ENCODE data around the gene FBRS. TPM values are rescaled to one million over a fixed set of nuclear protein-coding genes. Genes with fewer than 3 reads are reported as not detected.

FBRS gene
- total RNA-seq, 1 donor from 2014 or later, result 66.7 TPM

- no peaks in the 10 kb centered on the region for H3K4me1 Mint-ChIP-seq (ENCODE audit: low read depth, unreplicated experiment)
- H3K4me3 Mint-ChIP-seq (ENCODE audit: unreplicated experiment), result no peak overlapping the region
- H3K27me3 Mint-ChIP-seq (ENCODE audit: unreplicated experiment), result peaks cover 24% of the 10 kb centered on the region
- TF ChIP-seq CTCF (IDR thresholded peaks at IDR 0.05; ENCODE audit: partially characterized antibody, unreplicated experiment), result no peak
- H3K36me3 Mint-ChIP-seq (ENCODE audit: unreplicated experiment), result no peaks in the 10 kb centered on the region
- H3K9me3 Mint-ChIP-seq (ENCODE audit: unreplicated experiment), result peaks cover 7% of the 10 kb centered on the region
- H3K27ac Mint-ChIP-seq (ENCODE audit: unreplicated experiment), result no peak overlapping the region
- DNase-seq, result no peak
These were observed 20.3 kb downstream of the FBRS start for GRCh38 chr16:30678586-30678970.

DNA sequence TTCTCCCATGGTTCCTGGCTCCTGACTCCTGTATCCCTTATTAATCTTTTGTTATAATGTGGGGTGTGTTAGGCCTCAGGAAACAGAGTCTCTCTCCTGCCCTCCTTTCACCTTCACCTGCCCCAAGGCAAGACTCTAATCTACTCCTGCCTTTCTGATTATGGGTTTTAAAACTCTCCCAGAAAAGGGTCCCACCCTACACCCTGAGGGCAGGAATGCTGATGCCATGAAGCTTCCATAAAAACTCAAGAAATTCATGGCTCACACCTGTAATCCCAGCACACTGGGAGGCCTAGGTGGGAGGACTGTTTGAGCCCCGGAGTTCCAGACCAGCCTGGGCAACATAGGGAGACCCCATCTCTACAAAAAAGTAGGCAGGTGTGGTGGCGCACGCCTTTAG, 22.1 kb downstream of the FBRS start:
- DNase-seq, result no peak
- Mint-ChIP-seq H3K27me3 (ENCODE audit: unreplicated experiment) (peaks cover 21% of the 10 kb centered on the region), H3K9me3 (ENCODE audit: unreplicated experiment) (peaks cover 7% of the 10 kb centered on the region), H3K27ac (ENCODE audit: unreplicated experiment) (no peak overlapping the region), H3K4me1 (ENCODE audit: low read depth, unreplicated experiment) (no peaks in the 10 kb centered on the region), H3K36me3 (ENCODE audit: unreplicated experiment) (no peaks in the 10 kb centered on the region), H3K4me3 (ENCODE audit: unreplicated experiment) (no peak overlapping the region)
- TF ChIP-seq CTCF (IDR thresholded peaks at IDR 0.05; ENCODE audit: partially characterized antibody, unreplicated experiment), result no peak

DNA sequence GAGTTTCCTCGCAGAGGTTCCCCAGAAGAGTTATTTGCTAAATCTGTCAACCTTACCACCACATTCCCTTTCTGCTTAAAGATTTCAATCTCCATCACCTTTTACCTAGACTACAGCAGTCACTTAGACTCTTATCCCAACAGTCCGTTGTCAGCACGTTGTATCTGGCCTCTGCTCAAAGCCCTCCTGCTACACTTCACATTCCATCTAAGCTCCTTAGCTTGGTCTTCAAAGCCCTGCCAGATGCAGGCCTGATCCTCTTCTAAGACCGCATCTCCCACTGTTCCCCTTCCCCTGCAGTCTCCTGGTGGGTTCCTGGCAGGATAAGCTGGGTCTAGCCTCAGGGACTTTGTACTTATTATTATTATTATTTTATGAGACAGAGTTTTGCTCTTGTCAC, 30.5 kb downstream of the FBRS start:
- Mint-ChIP-seq H3K9me3 (ENCODE audit: unreplicated experiment) (no peaks in the 10 kb centered on the region), H3K4me1 (ENCODE audit: low read depth, unreplicated experiment) (peaks cover 3% of the 10 kb centered on the region), H3K36me3 (ENCODE audit: unreplicated experiment) (no peaks in the 10 kb centered on the region), H3K27me3 (ENCODE audit: unreplicated experiment) (peaks cover 16% of the 10 kb centered on the region), H3K27ac (ENCODE audit: unreplicated experiment) (no peak overlapping the region), H3K4me3 (ENCODE audit: unreplicated experiment) (no peak overlapping the region)
- DNase-seq, result no peak
- no peak for TF ChIP-seq CTCF (IDR thresholded peaks at IDR 0.05; ENCODE audit: partially characterized antibody, unreplicated experiment)

DNA sequence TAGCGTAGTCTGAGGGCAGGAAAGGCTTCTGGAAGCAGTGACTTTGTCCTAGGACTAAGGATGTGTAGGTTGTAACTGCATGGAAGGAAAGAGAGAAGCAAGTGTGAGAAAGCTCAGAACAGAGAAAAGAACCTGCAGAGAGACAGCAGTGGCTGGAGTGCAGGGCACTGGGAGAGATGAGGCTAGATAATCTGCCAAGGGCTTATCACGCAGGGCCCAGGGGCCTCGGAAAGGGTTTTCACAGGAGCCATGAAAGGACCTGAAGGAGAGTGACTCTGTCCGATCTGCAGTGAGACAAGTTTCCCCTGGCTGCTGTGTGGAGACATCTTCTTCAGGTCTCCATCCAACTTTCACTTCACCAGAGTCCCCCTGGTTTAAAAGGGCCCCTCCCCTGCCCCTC, 33.7 kb downstream of the FBRS start:
- H3K27me3 Mint-ChIP-seq (ENCODE audit: unreplicated experiment), result peaks cover 17% of the 10 kb centered on the region
- no peaks in the 10 kb centered on the region for H3K9me3 Mint-ChIP-seq (ENCODE audit: unreplicated experiment)
- peaks cover 3% of the 10 kb centered on the region for H3K4me1 Mint-ChIP-seq (ENCODE audit: low read depth, unreplicated experiment)
- no peak overlapping the region for H3K4me3 Mint-ChIP-seq (ENCODE audit: unreplicated experiment)
- H3K27ac Mint-ChIP-seq (ENCODE audit: unreplicated experiment), result no peak overlapping the region
- no peak for TF ChIP-seq CTCF (IDR thresholded peaks at IDR 0.05; ENCODE audit: partially characterized antibody, unreplicated experiment)
- no peaks in the 10 kb centered on the region for H3K36me3 Mint-ChIP-seq (ENCODE audit: unreplicated experiment)
- DNase-seq, result no peak

- H3K27me3 Mint-ChIP-seq (ENCODE audit: unreplicated experiment), result peaks cover 17% of the 10 kb centered on the region
- H3K4me3 Mint-ChIP-seq (ENCODE audit: unreplicated experiment), result no peak overlapping the region
- no peak overlapping the region for H3K27ac Mint-ChIP-seq (ENCODE audit: unreplicated experiment)
- H3K4me1 Mint-ChIP-seq (ENCODE audit: low read depth, unreplicated experiment), result peaks cover 3% of the 10 kb centered on the region
- no peak for DNase-seq
- no peaks in the 10 kb centered on the region for H3K36me3 Mint-ChIP-seq (ENCODE audit: unreplicated experiment)
- no peak for TF ChIP-seq CTCF (IDR thresholded peaks at IDR 0.05; ENCODE audit: partially characterized antibody, unreplicated experiment)
- H3K9me3 Mint-ChIP-seq (ENCODE audit: unreplicated experiment), result no peaks in the 10 kb centered on the region
These were observed 34.3 kb downstream of the FBRS start for GRCh38 chr16:30692396-30693064.
